Esophagus (tissue), 2 donors: ENCODE measurements around the gene MFSD1. TPM values are rescaled to one million over a fixed set of nuclear protein-coding genes. Genes with fewer than 3 reads are reported as not detected.

Source experiments
- H3K27ac ChIP-seq, 2 donors: one replicate each; pipeline ENCODE4 v1.5.1; 2013; ENCODE audit warnings: low read depth in 2 of 2, mild to moderate bottlenecking in 2 of 2, inconsistent platforms in 1 of 2, low read length in 1 of 2, moderate library complexity in 1 of 2
- H3K27me3 ChIP-seq, 2 donors: one replicate each; pipeline ENCODE4 v1.6.1; 2013; ENCODE audit warnings: low read length in 2 of 2, control low read depth in 1 of 2, mild to moderate bottlenecking in 1 of 2; ENCODE audit not compliant: insufficient read depth in 2 of 2, control insufficient read depth in 1 of 2
- H3K36me3 ChIP-seq, 2 donors: one replicate each; pipeline ENCODE4 v1.6.1; 2013; ENCODE audit warnings: low read length in 1 of 2; ENCODE audit not compliant: control insufficient read depth in 2 of 2, insufficient read depth in 2 of 2
- H3K4me1 ChIP-seq, 2 donors: one replicate each; pipeline ENCODE4 v1.6.1; 2013; ENCODE audit warnings: low read length in 1 of 2; ENCODE audit not compliant: control insufficient read depth in 2 of 2, insufficient read depth in 2 of 2
- H3K4me3 ChIP-seq, 2 donors: one replicate each; pipeline ENCODE4 v1.5.1; 2013; ENCODE audit warnings: low read length in 2 of 2, mild to moderate bottlenecking in 2 of 2, low read depth in 1 of 2, moderate library complexity in 1 of 2
- H3K9me3 ChIP-seq, 2 donors: one replicate each; pipeline ENCODE4 v1.6.1; 2013; ENCODE audit warnings: mild to moderate bottlenecking in 2 of 2, low read depth in 1 of 2, low read length in 1 of 2, moderate library complexity in 1 of 2; ENCODE audit not compliant: control insufficient read depth in 2 of 2, insufficient read depth in 1 of 2
- WGBS, 2 donors: extraction: QIAGEN DNeasy Blood & Tissue Kit; methylation state at CpG; one replicate each; pipeline ENCODE4 v1.1.7; 2013; 5-methylcytosine and 5-hydroxymethylcytosine counted together
- polyA plus RNA-seq, 2 donors: library from polyadenylated mRNA; stranded (reverse); fragments of 200-250 nt; gene quantifications; one replicate each; pipeline ENCODE4 v1.2.3, GENCODE V29; 2013
- donor health status: healthy with polysubstance abuse.
- donor health status: Bipolar disorder and iron deficiency.

The MFSD1 gene
- polyA plus RNA-seq, 2 donors, result 41.1 to 53.6 TPM

DNA sequence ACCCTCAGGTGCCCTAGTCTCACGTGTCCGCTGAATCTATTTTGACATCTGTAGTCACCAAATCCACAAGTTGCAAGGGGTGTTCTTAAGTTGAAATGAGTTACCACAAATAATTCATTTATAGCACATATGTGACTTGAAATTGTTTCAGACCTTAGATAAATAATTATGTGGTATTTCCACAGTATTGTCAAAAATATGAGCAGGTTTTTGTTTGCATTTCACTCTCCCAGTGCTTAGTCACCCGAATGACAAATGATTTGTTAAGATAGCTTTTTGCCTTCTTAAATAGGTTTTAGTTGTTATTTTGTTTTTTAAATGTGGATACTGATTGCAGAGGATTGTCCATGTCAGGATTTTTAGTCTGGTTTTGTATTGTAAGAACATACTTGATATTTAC, 2.6 kb downstream of the MFSD1 start:
- Histone ChIP-seq H3K36me3 (peaks cover 0 to under 1% of the 10 kb centered on the region in 2 donors), H3K9me3 (no peaks in the 10 kb centered on the region), H3K27ac (no peak overlapping the region), H3K4me1 (no peaks in the 10 kb centered on the region), H3K4me3 (no peak overlapping the region), H3K27me3 (no peaks in the 10 kb centered on the region)
- 77 to 81% methylated on average over 3 of the region's 3 CpGs for WGBS, 2 donors

DNA sequence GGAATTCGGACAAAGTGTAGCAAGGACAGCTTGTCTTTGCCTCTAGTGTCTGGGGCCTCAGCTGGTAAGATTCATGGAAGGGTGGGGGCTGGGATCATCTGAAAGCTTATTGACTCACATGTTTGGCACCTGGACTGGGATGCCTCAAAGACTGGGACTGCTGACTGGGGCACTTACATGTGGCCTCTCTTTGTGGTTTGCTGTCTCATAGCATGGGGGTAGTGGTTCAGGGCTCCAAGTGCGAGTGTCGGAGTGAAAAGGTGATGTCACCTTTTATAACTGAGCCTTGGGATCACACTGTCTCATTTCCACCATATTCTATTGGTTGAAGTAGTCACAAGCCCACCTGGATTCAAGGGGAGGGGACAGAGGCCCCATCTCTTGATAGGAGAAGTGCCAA, 6.8 kb downstream of the MFSD1 start:
- H3K9me3 ChIP-seq, result no peaks in the 10 kb centered on the region
- no peaks in the 10 kb centered on the region for H3K27me3 ChIP-seq
- no peak overlapping the region for H3K4me3 ChIP-seq
- peak overlapping the region in 1 of 2 donors; percentile 13 for H3K27ac ChIP-seq
- H3K4me1 ChIP-seq, result no peaks in the 10 kb centered on the region
- peaks cover 4 to 18% of the 10 kb centered on the region in 2 donors for H3K36me3 ChIP-seq
- 95% methylated on average over 3 of the region's 3 CpGs for WGBS, 2 donors

- no peaks in the 10 kb centered on the region for H3K27me3 ChIP-seq
- no peaks in the 10 kb centered on the region for H3K9me3 ChIP-seq
- H3K36me3 ChIP-seq, result peaks cover 6 to 20% of the 10 kb centered on the region in 2 donors
- no peaks in the 10 kb centered on the region for H3K4me1 ChIP-seq
- no peak overlapping the region for H3K4me3 ChIP-seq
- 88 to 95% methylated on average over 4 of the region's 4 CpGs for WGBS, 2 donors
- no peak overlapping the region for H3K27ac ChIP-seq
Observed at GRCh38 chr3:158809642-158810041, 7.8 kb downstream of the MFSD1 start.

DNA sequence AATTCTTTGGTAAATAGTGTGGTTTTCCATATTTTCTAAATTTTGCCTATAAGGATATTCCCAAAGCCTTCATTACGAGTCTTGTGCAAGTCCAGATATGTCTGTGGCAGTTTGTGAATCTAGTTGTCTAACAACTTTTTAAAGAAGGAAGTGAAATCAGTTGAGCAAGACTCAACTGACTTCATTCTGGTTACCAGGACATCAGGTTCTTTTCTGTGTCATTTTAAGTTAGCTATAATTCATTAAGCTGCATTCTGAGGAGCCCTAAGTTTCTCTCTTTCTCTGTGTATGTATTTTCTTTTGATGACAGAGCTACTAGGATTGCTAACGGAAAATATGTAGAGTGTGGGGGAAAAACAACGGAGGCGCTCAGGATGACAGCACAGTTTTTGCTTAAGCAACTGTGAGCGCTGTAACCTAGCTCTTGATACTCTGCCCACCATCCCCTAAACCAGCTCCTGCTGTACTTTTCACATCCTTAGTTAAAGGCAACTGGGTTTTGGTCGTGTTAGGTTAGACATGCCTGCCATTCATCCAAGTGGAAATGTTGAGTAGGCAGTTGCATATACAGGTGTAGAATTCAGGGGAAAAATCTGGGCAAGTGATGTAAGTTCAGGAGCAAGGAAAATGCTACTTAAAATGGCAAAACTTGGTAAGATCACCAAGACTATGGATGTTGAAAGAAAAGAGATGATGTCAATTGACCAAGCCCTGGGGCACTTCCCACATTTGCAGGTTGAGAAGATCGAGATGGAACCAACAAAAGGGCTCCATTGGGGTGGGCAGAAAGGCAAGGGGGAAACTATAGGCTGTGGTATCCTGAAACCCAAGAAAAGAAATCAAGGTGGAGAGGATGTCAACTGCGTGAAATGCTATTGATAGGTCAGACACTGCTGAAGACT, 9.2 kb downstream of the MFSD1 start:
- 80 to 84% methylated on average over 8 of the region's 8 CpGs for WGBS, 2 donors
- no peak overlapping the region for H3K4me3 ChIP-seq
- H3K27me3 ChIP-seq, result no peaks in the 10 kb centered on the region
- no peaks in the 10 kb centered on the region for H3K9me3 ChIP-seq
- H3K4me1 ChIP-seq, result no peaks in the 10 kb centered on the region
- H3K36me3 ChIP-seq, result peaks cover 6 to 22% of the 10 kb centered on the region in 2 donors
- H3K27ac ChIP-seq, result peak overlapping the region in 1 of 2 donors; percentile 10

DNA sequence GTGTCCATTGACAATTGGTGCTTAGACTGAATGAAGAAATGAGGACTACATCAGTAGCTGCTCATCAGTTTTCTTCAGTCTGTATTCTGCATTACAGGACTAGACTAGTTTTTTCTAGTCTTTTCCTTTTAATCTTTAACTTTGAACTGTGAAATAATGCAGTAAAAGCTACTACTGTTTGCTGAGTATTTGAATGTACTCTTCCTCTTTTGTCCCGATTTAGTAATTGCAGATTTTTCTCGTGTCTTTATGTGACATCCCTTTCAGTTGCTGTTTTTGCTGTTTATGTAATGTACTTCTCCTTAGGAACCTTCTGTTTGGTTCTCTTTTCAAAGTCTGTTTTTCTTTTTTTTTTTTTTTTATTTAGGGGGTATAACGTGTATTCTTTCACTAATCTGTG, 17.4 kb downstream of the MFSD1 start:
- no peaks in the 10 kb centered on the region for H3K27me3 ChIP-seq
- H3K36me3 ChIP-seq, result peaks cover 3 to 8% of the 10 kb centered on the region in 2 donors
- H3K4me1 ChIP-seq, result no peaks in the 10 kb centered on the region
- H3K4me3 ChIP-seq, result no peak overlapping the region
- no peaks in the 10 kb centered on the region for H3K9me3 ChIP-seq
- 74 to 80% methylated on average over 3 of the region's 3 CpGs for WGBS, 2 donors
- H3K27ac ChIP-seq, result no peak overlapping the region

DNA sequence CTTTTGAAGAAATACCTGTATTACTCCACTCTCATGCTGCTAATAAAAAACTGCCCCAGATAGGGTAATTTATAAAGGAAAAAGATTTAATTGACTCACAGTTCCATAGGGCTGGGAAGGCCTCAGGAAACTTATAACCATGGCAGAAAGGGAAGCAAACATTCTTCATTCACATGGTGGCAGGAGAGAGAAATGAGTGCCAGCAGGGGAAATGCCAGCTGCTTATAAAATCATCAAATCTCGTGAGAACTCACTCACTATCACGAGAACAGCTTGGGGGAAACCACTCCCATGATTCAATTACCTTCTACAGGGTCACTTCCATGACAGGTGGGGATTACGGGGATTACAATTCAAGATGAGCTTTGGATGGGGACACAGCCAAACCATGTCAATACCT, 18.7 kb downstream of the MFSD1 start:
- Histone ChIP-seq H3K36me3 (peaks cover 3 to 7% of the 10 kb centered on the region in 2 donors), H3K9me3 (no peaks in the 10 kb centered on the region), H3K4me1 (no peaks in the 10 kb centered on the region), H3K27ac (no peak overlapping the region), H3K4me3 (no peak overlapping the region), H3K27me3 (no peaks in the 10 kb centered on the region)
- WGBS, 2 donors, result 69 to 76% methylated on average over 3 of the region's 3 CpGs

DNA sequence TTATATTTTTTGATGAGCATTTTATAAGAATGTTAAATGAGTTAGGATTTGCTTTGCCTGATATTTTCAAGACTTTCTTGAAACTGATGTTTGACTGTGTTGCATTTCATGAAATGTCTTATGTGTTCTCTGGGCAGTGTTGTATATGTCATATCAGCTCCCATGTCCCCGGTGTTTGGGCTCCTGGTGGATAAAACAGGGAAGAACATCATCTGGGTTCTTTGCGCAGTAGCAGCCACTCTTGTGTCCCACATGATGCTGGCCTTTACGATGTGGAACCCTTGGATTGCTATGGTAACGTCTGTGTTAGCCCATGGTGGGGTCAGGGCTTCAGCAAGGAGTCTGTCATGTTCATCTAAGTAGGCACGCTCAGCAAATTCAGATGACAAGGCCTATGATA, 20.0 kb downstream of the MFSD1 start:
- WGBS, 2 donors, result 94 to 96% methylated on average over 5 of the region's 5 CpGs
- Histone ChIP-seq H3K27me3 (no peaks in the 10 kb centered on the region), H3K4me3 (no peak overlapping the region), H3K9me3 (no peaks in the 10 kb centered on the region), H3K4me1 (no peaks in the 10 kb centered on the region), H3K36me3 (peaks cover 3 to 7% of the 10 kb centered on the region in 2 donors), H3K27ac (no peak overlapping the region)

DNA sequence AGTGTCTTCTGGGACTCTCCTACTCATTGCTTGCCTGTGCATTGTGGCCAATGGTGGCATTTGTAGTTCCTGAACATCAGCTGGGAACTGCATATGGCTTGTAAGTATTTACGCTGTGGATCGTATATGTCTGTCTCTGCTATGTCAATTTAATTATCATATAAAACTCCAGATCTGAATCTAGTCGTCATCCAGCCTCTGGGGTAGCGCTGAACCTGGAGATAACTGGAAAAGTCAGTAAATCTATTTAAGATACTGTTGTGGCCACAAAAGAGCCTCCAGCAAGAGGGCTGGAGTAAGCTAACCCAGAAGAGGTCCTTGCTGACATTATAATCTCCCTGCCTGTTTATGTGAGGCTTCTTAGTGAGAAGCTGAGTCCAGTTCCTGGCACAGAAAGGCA, 21.6 kb downstream of the MFSD1 start:
- Histone ChIP-seq H3K4me1 (no peaks in the 10 kb centered on the region), H3K36me3 (peaks cover 3 to 7% of the 10 kb centered on the region in 2 donors), H3K4me3 (no peak overlapping the region), H3K27me3 (no peaks in the 10 kb centered on the region), H3K9me3 (no peaks in the 10 kb centered on the region), H3K27ac (no peak overlapping the region)
- 92 to 98% methylated on average over 4 of the region's 4 CpGs for WGBS, 2 donors

DNA sequence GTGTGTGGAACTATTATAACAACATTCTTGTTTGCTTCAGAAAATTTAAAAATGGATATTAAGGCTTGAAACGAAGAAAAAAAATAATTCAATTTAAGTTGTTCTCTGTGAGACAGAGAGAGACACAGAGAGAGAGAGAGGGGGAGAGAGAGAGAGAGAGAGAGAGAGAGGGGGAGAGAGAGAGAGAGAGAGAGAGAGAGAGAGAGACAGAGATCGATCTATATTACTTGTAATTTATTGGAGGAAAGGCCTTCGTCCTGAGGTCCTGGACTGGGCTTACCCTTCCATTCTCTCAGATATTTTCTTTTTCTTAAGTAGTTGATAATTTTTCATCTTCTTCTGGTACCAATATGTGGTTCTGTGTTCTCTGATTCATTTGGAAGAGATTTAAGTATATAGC, 25.9 kb downstream of the MFSD1 start:
- 91 to 92% methylated on average over 3 of the region's 3 CpGs for WGBS, 2 donors
- H3K36me3 ChIP-seq, result peaks cover 6 to 12% of the 10 kb centered on the region in 2 donors

GRCh38 chr3:158830391-158830790, 28.5 kb downstream of the MFSD1 start:
- H3K36me3 ChIP-seq, result peaks cover 5 to 6% of the 10 kb centered on the region in 2 donors
- peaks cover 0 to 2% of the 10 kb centered on the region in 2 donors for H3K9me3 ChIP-seq
- H3K4me3 ChIP-seq, result no peak overlapping the region
- H3K27me3 ChIP-seq, result no peaks in the 10 kb centered on the region
- WGBS, 2 donors, result 91 to 94% methylated on average over 4 of the region's 4 CpGs
- no peaks in the 10 kb centered on the region for H3K4me1 ChIP-seq
- H3K27ac ChIP-seq, result no peak overlapping the region

More for the DNA sequence above, 25.9 kb downstream of the MFSD1 start:
- Histone ChIP-seq H3K27me3 (no peaks in the 10 kb centered on the region), H3K9me3 (no peaks in the 10 kb centered on the region), H3K27ac (no peak overlapping the region), H3K4me3 (no peak overlapping the region), H3K4me1 (no peaks in the 10 kb centered on the region)
